Body of pancreas (tissue), 4 donors: ENCODE results near the gene IQSEC2.
A peak's percentile ranks its signal among the peaks of the same experiment; 100 is the strongest.

ENCODE experiments used
- POLR2A ChIP-seq, 3 donors: fragments of 450-650 bp; IDR thresholded peaks; one replicate each; pipeline ENCODE4 v1.6.1; 2016; ENCODE audit warnings: antibody characterized with exemption in 3 of 3, mild to moderate bottlenecking in 2 of 3
- TF ChIP-seq, protein P1 (sequence below), 7 experiments: fragments of 450-650 bp in 4 of 7; fragments of 200-600 bp in 3 of 7; sonication (generic) in 3 of 7; IDR thresholded peaks; one replicate each; pipeline ENCODE4 v1.5.1; 2016 to 2019; ENCODE audit warnings: antibody characterized with exemption in 7 of 7

DNA sequence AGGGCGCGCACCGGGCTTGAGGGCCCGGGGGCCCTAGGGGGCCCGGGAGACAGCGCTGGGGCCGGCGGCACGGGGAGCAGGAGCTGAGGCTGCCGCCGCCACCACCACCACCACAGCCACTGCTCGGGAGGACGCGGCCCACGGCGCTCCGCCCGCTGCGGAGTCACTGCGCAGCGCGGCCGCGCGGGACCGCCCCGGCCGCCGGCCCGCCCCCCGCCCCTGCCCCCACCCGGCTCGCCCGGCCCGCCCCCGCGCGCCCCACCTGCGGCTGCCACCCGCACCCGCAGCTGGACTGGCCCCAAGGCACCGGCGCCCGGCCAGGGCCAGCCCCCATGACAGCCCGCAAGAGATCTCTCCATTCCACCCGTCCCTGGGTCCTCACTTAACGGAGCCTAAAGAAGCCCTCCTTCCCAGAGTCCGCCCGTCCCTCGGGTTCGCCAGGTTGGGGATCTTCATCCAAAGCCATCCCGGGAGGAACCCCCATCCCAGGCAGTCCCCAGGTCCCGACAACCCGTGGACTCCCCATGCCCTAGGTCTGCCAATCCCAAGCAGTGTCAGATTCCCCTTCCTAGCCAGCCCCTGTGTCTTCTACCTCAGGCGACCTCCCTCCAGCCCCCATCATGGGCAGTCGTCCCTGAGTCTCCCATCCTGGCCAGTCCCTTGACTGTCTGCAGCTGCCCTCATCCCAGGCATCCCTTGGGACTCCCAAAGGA lies 40.0 kb upstream of the IQSEC2 start:
- TF ChIP-seq, protein P1, sequence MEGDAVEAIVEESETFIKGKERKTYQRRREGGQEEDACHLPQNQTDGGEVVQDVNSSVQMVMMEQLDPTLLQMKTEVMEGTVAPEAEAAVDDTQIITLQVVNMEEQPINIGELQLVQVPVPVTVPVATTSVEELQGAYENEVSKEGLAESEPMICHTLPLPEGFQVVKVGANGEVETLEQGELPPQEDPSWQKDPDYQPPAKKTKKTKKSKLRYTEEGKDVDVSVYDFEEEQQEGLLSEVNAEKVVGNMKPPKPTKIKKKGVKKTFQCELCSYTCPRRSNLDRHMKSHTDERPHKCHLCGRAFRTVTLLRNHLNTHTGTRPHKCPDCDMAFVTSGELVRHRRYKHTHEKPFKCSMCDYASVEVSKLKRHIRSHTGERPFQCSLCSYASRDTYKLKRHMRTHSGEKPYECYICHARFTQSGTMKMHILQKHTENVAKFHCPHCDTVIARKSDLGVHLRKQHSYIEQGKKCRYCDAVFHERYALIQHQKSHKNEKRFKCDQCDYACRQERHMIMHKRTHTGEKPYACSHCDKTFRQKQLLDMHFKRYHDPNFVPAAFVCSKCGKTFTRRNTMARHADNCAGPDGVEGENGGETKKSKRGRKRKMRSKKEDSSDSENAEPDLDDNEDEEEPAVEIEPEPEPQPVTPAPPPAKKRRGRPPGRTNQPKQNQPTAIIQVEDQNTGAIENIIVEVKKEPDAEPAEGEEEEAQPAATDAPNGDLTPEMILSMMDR (IDR thresholded peaks at IDR 0.05): no peak
- peak in 2 of 3 donors; percentile 21 to 29 for TF ChIP-seq POLR2A (IDR thresholded peaks at IDR 0.05)
